ENCODE data around the gene CYP46A1.

DNA sequence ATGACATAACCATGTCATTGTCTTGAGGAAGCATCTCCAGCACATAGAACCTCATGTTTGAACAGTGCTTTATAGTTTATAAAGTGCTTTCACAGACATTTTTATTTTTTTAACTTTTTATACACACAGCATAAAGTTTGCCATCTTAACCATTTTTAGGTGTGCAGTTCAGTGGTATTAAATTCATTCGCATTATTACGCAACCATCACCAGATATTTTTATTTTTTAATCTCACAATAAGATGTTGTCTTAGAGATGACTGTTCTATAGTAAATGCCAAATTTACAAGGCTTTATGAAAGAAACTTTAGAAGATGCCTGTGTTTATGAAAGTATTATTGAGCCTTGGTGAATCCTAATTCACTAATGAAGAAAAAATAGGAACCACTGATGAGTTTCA lies 19.9 kb downstream of the CYP46A1 start:
- TF ChIP-seq, protein P1, sequence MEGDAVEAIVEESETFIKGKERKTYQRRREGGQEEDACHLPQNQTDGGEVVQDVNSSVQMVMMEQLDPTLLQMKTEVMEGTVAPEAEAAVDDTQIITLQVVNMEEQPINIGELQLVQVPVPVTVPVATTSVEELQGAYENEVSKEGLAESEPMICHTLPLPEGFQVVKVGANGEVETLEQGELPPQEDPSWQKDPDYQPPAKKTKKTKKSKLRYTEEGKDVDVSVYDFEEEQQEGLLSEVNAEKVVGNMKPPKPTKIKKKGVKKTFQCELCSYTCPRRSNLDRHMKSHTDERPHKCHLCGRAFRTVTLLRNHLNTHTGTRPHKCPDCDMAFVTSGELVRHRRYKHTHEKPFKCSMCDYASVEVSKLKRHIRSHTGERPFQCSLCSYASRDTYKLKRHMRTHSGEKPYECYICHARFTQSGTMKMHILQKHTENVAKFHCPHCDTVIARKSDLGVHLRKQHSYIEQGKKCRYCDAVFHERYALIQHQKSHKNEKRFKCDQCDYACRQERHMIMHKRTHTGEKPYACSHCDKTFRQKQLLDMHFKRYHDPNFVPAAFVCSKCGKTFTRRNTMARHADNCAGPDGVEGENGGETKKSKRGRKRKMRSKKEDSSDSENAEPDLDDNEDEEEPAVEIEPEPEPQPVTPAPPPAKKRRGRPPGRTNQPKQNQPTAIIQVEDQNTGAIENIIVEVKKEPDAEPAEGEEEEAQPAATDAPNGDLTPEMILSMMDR (IDR thresholded peaks at IDR 0.05; ENCODE audit: insufficient read depth, low read length) = no peak
- TF ChIP-seq POLR2AphosphoS5 (IDR thresholded peaks at IDR 0.05; ENCODE audit: low read depth) (no peak), SPI1 (IDR thresholded peaks at IDR 0.05; ENCODE audit: borderline replicate concordance, low read depth) (no peak)
